ENCODE data around the gene SH3RF2.
A peak's percentile ranks its signal among the peaks of the same experiment; 100 is the strongest.
"Not testable (repeated sequence)": the region's sequence is repeated elsewhere in the genome, so short reads cannot be mapped to it uniquely, and the experiment has no call there.

Gene SH3RF2

GRCh38 chr5:146009020-146009419 is 72.6 kb downstream of the SH3RF2 start:
- Histone ChIP-seq H3K4me1 (ENCODE audit: control insufficient read depth, insufficient read depth, low read length) (peaks cover 8% of the 10 kb centered on the region), H3K36me3 (ENCODE audit: control insufficient read depth, insufficient read depth, low read length, severe bottlenecking) (no peaks in the 10 kb centered on the region), H3K4me3 (ENCODE audit: low read length) (no peak overlapping the region), H3K9ac (ENCODE audit: low read length) (no peak overlapping the region), H3K9me3 (ENCODE audit: control insufficient read depth, low read length) (no peaks in the 10 kb centered on the region), H3K27me3 (replicated peaks; ENCODE audit: control insufficient read depth, insufficient read depth, low read length) (no peaks in the 10 kb centered on the region)
- no peak for DNase-seq (ENCODE audit: low read depth)

- not testable (repeated sequence) for H3K4me1 ChIP-seq (ENCODE audit: control insufficient read depth, insufficient read depth, low read length); DNase-seq (ENCODE audit: low read depth); H3K36me3 ChIP-seq (ENCODE audit: control insufficient read depth, insufficient read depth, low read length, severe bottlenecking)
These were observed 74.1 kb downstream of the SH3RF2 start for GRCh38 chr5:146010447-146010846.

GRCh38 chr5:146013761-146014160 is 77.4 kb downstream of the SH3RF2 start:
- H3K4me1 ChIP-seq (ENCODE audit: control insufficient read depth, insufficient read depth, low read length) = no peaks in the 10 kb centered on the region
- H3K9ac ChIP-seq (ENCODE audit: low read length) = no peak overlapping the region
- H3K36me3 ChIP-seq (ENCODE audit: control insufficient read depth, insufficient read depth, low read length, severe bottlenecking) = no peaks in the 10 kb centered on the region
- no peaks in the 10 kb centered on the region for H3K27me3 ChIP-seq (replicated peaks; ENCODE audit: control insufficient read depth, insufficient read depth, low read length)
- H3K4me3 ChIP-seq (ENCODE audit: low read length) = no peak overlapping the region
- DNase-seq (ENCODE audit: low read depth) = no peak
- H3K9me3 ChIP-seq (ENCODE audit: control insufficient read depth, low read length) = no peaks in the 10 kb centered on the region

More at GRCh38 chr5:146010447-146010846, 74.1 kb downstream of the SH3RF2 start:
- H3K9ac ChIP-seq (ENCODE audit: low read length); H3K9me3 ChIP-seq (ENCODE audit: control insufficient read depth, low read length); H3K27me3 ChIP-seq (replicated peaks; ENCODE audit: control insufficient read depth, insufficient read depth, low read length); H3K4me3 ChIP-seq (ENCODE audit: low read length): not testable (repeated sequence)

GRCh38 chr5:146015001-146015400 is 78.6 kb downstream of the SH3RF2 start:
- no peaks in the 10 kb centered on the region for H3K27me3 ChIP-seq (replicated peaks; ENCODE audit: control insufficient read depth, insufficient read depth, low read length)
- no peaks in the 10 kb centered on the region for H3K9me3 ChIP-seq (ENCODE audit: control insufficient read depth, low read length)
- no peaks in the 10 kb centered on the region for H3K36me3 ChIP-seq (ENCODE audit: control insufficient read depth, insufficient read depth, low read length, severe bottlenecking)
- no peak overlapping the region for H3K4me3 ChIP-seq (ENCODE audit: low read length)
- no peaks in the 10 kb centered on the region for H3K4me1 ChIP-seq (ENCODE audit: control insufficient read depth, insufficient read depth, low read length)
- no peak for DNase-seq (ENCODE audit: low read depth)
- H3K9ac ChIP-seq (ENCODE audit: low read length) = no peak overlapping the region

- no peaks in the 10 kb centered on the region for H3K9me3 ChIP-seq (ENCODE audit: control insufficient read depth, low read length)
- H3K4me3 ChIP-seq (ENCODE audit: low read length) = no peak overlapping the region
- H3K9ac ChIP-seq (ENCODE audit: low read length) = no peak overlapping the region
- H3K4me1 ChIP-seq (ENCODE audit: control insufficient read depth, insufficient read depth, low read length) = no peaks in the 10 kb centered on the region
- H3K27me3 ChIP-seq (replicated peaks; ENCODE audit: control insufficient read depth, insufficient read depth, low read length) = no peaks in the 10 kb centered on the region
- no peaks in the 10 kb centered on the region for H3K36me3 ChIP-seq (ENCODE audit: control insufficient read depth, insufficient read depth, low read length, severe bottlenecking)
- no peak for DNase-seq (ENCODE audit: low read depth)
These were observed 80.5 kb downstream of the SH3RF2 start for GRCh38 chr5:146016764-146017484.

- peak; percentile 13 for DNase-seq (ENCODE audit: low read depth)
- no peak overlapping the region for H3K9ac ChIP-seq (ENCODE audit: low read length)
- no peaks in the 10 kb centered on the region for H3K9me3 ChIP-seq (ENCODE audit: control insufficient read depth, low read length)
- H3K36me3 ChIP-seq (ENCODE audit: control insufficient read depth, insufficient read depth, low read length, severe bottlenecking) = no peaks in the 10 kb centered on the region
- H3K27me3 ChIP-seq (replicated peaks; ENCODE audit: control insufficient read depth, insufficient read depth, low read length) = no peaks in the 10 kb centered on the region
- H3K4me1 ChIP-seq (ENCODE audit: control insufficient read depth, insufficient read depth, low read length) = no peaks in the 10 kb centered on the region
- no peak overlapping the region for H3K4me3 ChIP-seq (ENCODE audit: low read length)
These were observed 82.4 kb downstream of the SH3RF2 start for GRCh38 chr5:146018514-146019375.

GRCh38 chr5:146020100-146020499 is 83.7 kb downstream of the SH3RF2 start:
- Histone ChIP-seq H3K9me3 (ENCODE audit: control insufficient read depth, low read length) (no peaks in the 10 kb centered on the region), H3K4me1 (ENCODE audit: control insufficient read depth, insufficient read depth, low read length) (no peaks in the 10 kb centered on the region), H3K27me3 (replicated peaks; ENCODE audit: control insufficient read depth, insufficient read depth, low read length) (no peaks in the 10 kb centered on the region), H3K9ac (ENCODE audit: low read length) (no peak overlapping the region), H3K36me3 (ENCODE audit: control insufficient read depth, insufficient read depth, low read length, severe bottlenecking) (no peaks in the 10 kb centered on the region), H3K4me3 (ENCODE audit: low read length) (no peak overlapping the region)
- DNase-seq (ENCODE audit: low read depth) = no peak

GRCh38 chr5:146024034-146024433 is 87.7 kb downstream of the SH3RF2 start:
- no peak for DNase-seq (ENCODE audit: low read depth)
- Histone ChIP-seq H3K27me3 (replicated peaks; ENCODE audit: control insufficient read depth, insufficient read depth, low read length) (no peaks in the 10 kb centered on the region), H3K36me3 (ENCODE audit: control insufficient read depth, insufficient read depth, low read length, severe bottlenecking) (no peaks in the 10 kb centered on the region), H3K4me1 (ENCODE audit: control insufficient read depth, insufficient read depth, low read length) (no peaks in the 10 kb centered on the region), H3K4me3 (ENCODE audit: low read length) (no peak overlapping the region), H3K9me3 (ENCODE audit: control insufficient read depth, low read length) (no peaks in the 10 kb centered on the region), H3K9ac (ENCODE audit: low read length) (no peak overlapping the region)

GRCh38 chr5:146025114-146025680 is 88.8 kb downstream of the SH3RF2 start:
- no peaks in the 10 kb centered on the region for H3K9me3 ChIP-seq (ENCODE audit: control insufficient read depth, low read length)
- H3K4me1 ChIP-seq (ENCODE audit: control insufficient read depth, insufficient read depth, low read length) = no peaks in the 10 kb centered on the region
- H3K27me3 ChIP-seq (replicated peaks; ENCODE audit: control insufficient read depth, insufficient read depth, low read length) = no peaks in the 10 kb centered on the region
- H3K4me3 ChIP-seq (ENCODE audit: low read length) = no peak overlapping the region
- no peak overlapping the region for H3K9ac ChIP-seq (ENCODE audit: low read length)
- H3K36me3 ChIP-seq (ENCODE audit: control insufficient read depth, insufficient read depth, low read length, severe bottlenecking) = no peaks in the 10 kb centered on the region
- no peak for DNase-seq (ENCODE audit: low read depth)

GRCh38 chr5:146025681-146026080 is 89.3 kb downstream of the SH3RF2 start:
- H3K9ac ChIP-seq (ENCODE audit: low read length) = no peak overlapping the region
- no peaks in the 10 kb centered on the region for H3K27me3 ChIP-seq (replicated peaks; ENCODE audit: control insufficient read depth, insufficient read depth, low read length)
- H3K4me3 ChIP-seq (ENCODE audit: low read length) = no peak overlapping the region
- no peaks in the 10 kb centered on the region for H3K36me3 ChIP-seq (ENCODE audit: control insufficient read depth, insufficient read depth, low read length, severe bottlenecking)
- DNase-seq (ENCODE audit: low read depth) = no peak
- no peaks in the 10 kb centered on the region for H3K9me3 ChIP-seq (ENCODE audit: control insufficient read depth, low read length)
- no peaks in the 10 kb centered on the region for H3K4me1 ChIP-seq (ENCODE audit: control insufficient read depth, insufficient read depth, low read length)

- Histone ChIP-seq H3K9me3 (ENCODE audit: control insufficient read depth, low read length) (no peaks in the 10 kb centered on the region), H3K4me1 (ENCODE audit: control insufficient read depth, insufficient read depth, low read length) (no peaks in the 10 kb centered on the region), H3K4me3 (ENCODE audit: low read length) (no peak overlapping the region), H3K27me3 (replicated peaks; ENCODE audit: control insufficient read depth, insufficient read depth, low read length) (no peaks in the 10 kb centered on the region), H3K36me3 (ENCODE audit: control insufficient read depth, insufficient read depth, low read length, severe bottlenecking) (no peaks in the 10 kb centered on the region), H3K9ac (ENCODE audit: low read length) (no peak overlapping the region)
- no peak for DNase-seq (ENCODE audit: low read depth)
These were observed 90.1 kb downstream of the SH3RF2 start for GRCh38 chr5:146026307-146027010.
